Amniotic stem cell (primary cell): ENCODE measurements around the gene TAMM41.
"Not testable (repeated sequence)": the region's sequence is repeated elsewhere in the genome, so short reads cannot be mapped to it uniquely, and the experiment has no call there.

ENCODE experiments used
- DNase-seq: peaks from one replicate; lab custom pipeline; 2025; lab: John Stamatoyannopoulos, UW

Gene TAMM41

GRCh38 chr3:11814663-11815062 is 32.0 kb downstream of the TAMM41 start:
- no peak for DNase-seq

- DNase-seq: no peak
These were observed 36.4 kb downstream of the TAMM41 start for GRCh38 chr3:11810276-11810675.

GRCh38 chr3:11808231-11808630 is 38.5 kb downstream of the TAMM41 start:
- no peak for DNase-seq

GRCh38 chr3:11807686-11808085 is 39.0 kb downstream of the TAMM41 start:
- no peak for DNase-seq

GRCh38 chr3:11805716-11806115 is 41.0 kb downstream of the TAMM41 start:
- DNase-seq: no peak

GRCh38 chr3:11803977-11804892 is 42.5 kb downstream of the TAMM41 start:
- DNase-seq: peak; percentile 40

- no peak for DNase-seq
These were observed 46.9 kb downstream of the TAMM41 start for GRCh38 chr3:11799791-11800190.

GRCh38 chr3:11794927-11795326 is 51.8 kb downstream of the TAMM41 start:
- DNase-seq: no peak

GRCh38 chr3:11791339-11792200 is 55.1 kb downstream of the TAMM41 start:
- no peak for DNase-seq

- no peak for DNase-seq
These were observed 57.3 kb downstream of the TAMM41 start for GRCh38 chr3:11789412-11789811.

GRCh38 chr3:11784971-11785377 is 61.7 kb downstream of the TAMM41 start:
- no peak for DNase-seq

- DNase-seq: no peak
These were observed 66.3 kb downstream of the TAMM41 start for GRCh38 chr3:11780341-11780740.

- no peak for DNase-seq
These were observed 67.1 kb downstream of the TAMM41 start for GRCh38 chr3:11779626-11780025.

- no peak for DNase-seq
These were observed 68.4 kb downstream of the TAMM41 start for GRCh38 chr3:11778248-11778647.

- no peak for DNase-seq
These were observed 70.3 kb downstream of the TAMM41 start for GRCh38 chr3:11776346-11776745.

GRCh38 chr3:11775493-11775892 is 71.2 kb downstream of the TAMM41 start:
- no peak for DNase-seq

GRCh38 chr3:11774296-11774877 is 72.3 kb downstream of the TAMM41 start:
- no peak for DNase-seq

GRCh38 chr3:11771931-11772330 is 74.8 kb downstream of the TAMM41 start:
- DNase-seq: not testable (repeated sequence)

- peak; percentile 54 for DNase-seq
These were observed 76.0 kb downstream of the TAMM41 start for GRCh38 chr3:11770477-11771391.

GRCh38 chr3:11769704-11770476 is 76.8 kb downstream of the TAMM41 start:
- no peak for DNase-seq

GRCh38 chr3:11768604-11769003 is 78.1 kb downstream of the TAMM41 start:
- no peak for DNase-seq
